Rectal smooth muscle tissue (tissue), 1 donor: Measurements from ENCODE around the gene RNF43.

ENCODE experiments used
- H3K27ac ChIP-seq: one replicate; pipeline ENCODE4 v1.7.0; 2013; ENCODE audit warnings: low read depth, low read length, inconsistent platforms
- H3K27me3 ChIP-seq: one replicate; pipeline ENCODE4 v1.7.0; 2013; ENCODE audit warnings: low read length; ENCODE audit not compliant: control insufficient read depth, insufficient read depth
- H3K36me3 ChIP-seq: one replicate; pipeline ENCODE4 v1.7.0; 2013; ENCODE audit warnings: low read length; ENCODE audit not compliant: control insufficient read depth, insufficient read depth
- H3K4me1 ChIP-seq: one replicate; pipeline ENCODE4 v1.7.0; 2013; ENCODE audit warnings: low read length; ENCODE audit not compliant: control insufficient read depth, insufficient read depth
- H3K4me3 ChIP-seq: one replicate; pipeline ENCODE4 v1.7.0; 2013; ENCODE audit warnings: low read length
- H3K9ac ChIP-seq: one replicate; pipeline ENCODE4 v1.7.0; 2013; ENCODE audit warnings: low read length

The RNF43 gene

GRCh38 chr17:58385359-58385899 is 31.9 kb downstream of the RNF43 start:
- Histone ChIP-seq H3K27ac (no peak overlapping the region), H3K4me3 (no peak overlapping the region), H3K4me1 (no peaks in the 10 kb centered on the region), H3K9ac (no peak overlapping the region), H3K27me3 (no peaks in the 10 kb centered on the region), H3K36me3 (no peaks in the 10 kb centered on the region)

- Histone ChIP-seq H3K36me3 (no peaks in the 10 kb centered on the region), H3K9ac (no peak overlapping the region), H3K27ac (no peak overlapping the region), H3K4me1 (no peaks in the 10 kb centered on the region), H3K4me3 (no peak overlapping the region), H3K27me3 (no peaks in the 10 kb centered on the region)
These were observed 32.4 kb downstream of the RNF43 start for GRCh38 chr17:58384897-58385296.

GRCh38 chr17:58383892-58384462 is 33.4 kb downstream of the RNF43 start:
- Histone ChIP-seq H3K4me1 (no peaks in the 10 kb centered on the region), H3K27ac (no peak overlapping the region)

GRCh38 chr17:58382872-58383242 is 34.5 kb downstream of the RNF43 start:
- Histone ChIP-seq H3K27ac (no peak overlapping the region), H3K4me3 (no peak overlapping the region), H3K36me3 (no peaks in the 10 kb centered on the region), H3K4me1 (no peaks in the 10 kb centered on the region), H3K9ac (no peak overlapping the region), H3K27me3 (no peaks in the 10 kb centered on the region)

More at GRCh38 chr17:58383892-58384462, 33.4 kb downstream of the RNF43 start:
- Histone ChIP-seq H3K36me3 (no peaks in the 10 kb centered on the region), H3K4me3 (no peak overlapping the region), H3K9ac (no peak overlapping the region), H3K27me3 (no peaks in the 10 kb centered on the region)

- Histone ChIP-seq H3K27ac (no peak overlapping the region), H3K9ac (no peak overlapping the region), H3K4me1 (no peaks in the 10 kb centered on the region), H3K36me3 (no peaks in the 10 kb centered on the region), H3K27me3 (no peaks in the 10 kb centered on the region), H3K4me3 (no peak overlapping the region)
These were observed 35.0 kb downstream of the RNF43 start for GRCh38 chr17:58382108-58382871.

GRCh38 chr17:58381124-58382035 is 36.0 kb downstream of the RNF43 start:
- H3K4me1 ChIP-seq: no peaks in the 10 kb centered on the region
- H3K4me3 ChIP-seq: no peak overlapping the region
- H3K27ac ChIP-seq: no peak overlapping the region
- no peaks in the 10 kb centered on the region for H3K27me3 ChIP-seq
- no peak overlapping the region for H3K9ac ChIP-seq
- H3K36me3 ChIP-seq: no peaks in the 10 kb centered on the region

- no peak overlapping the region for H3K9ac ChIP-seq
- H3K36me3 ChIP-seq: no peaks in the 10 kb centered on the region
- H3K4me1 ChIP-seq: no peaks in the 10 kb centered on the region
- no peak overlapping the region for H3K27ac ChIP-seq
- no peak overlapping the region for H3K4me3 ChIP-seq
- no peaks in the 10 kb centered on the region for H3K27me3 ChIP-seq
These were observed 36.9 kb downstream of the RNF43 start for GRCh38 chr17:58380207-58381123.

- H3K4me1 ChIP-seq: no peaks in the 10 kb centered on the region
- no peak overlapping the region for H3K9ac ChIP-seq
- H3K27ac ChIP-seq: no peak overlapping the region
These were observed 37.9 kb downstream of the RNF43 start for GRCh38 chr17:58379511-58379824.

GRCh38 chr17:58378733-58379510 is 38.4 kb downstream of the RNF43 start:
- H3K27me3 ChIP-seq: no peaks in the 10 kb centered on the region
- no peaks in the 10 kb centered on the region for H3K4me1 ChIP-seq
- H3K4me3 ChIP-seq: no peak overlapping the region
- H3K9ac ChIP-seq: no peak overlapping the region
- no peaks in the 10 kb centered on the region for H3K36me3 ChIP-seq
- H3K27ac ChIP-seq: no peak overlapping the region

More at GRCh38 chr17:58379511-58379824, 37.9 kb downstream of the RNF43 start:
- Histone ChIP-seq H3K27me3 (no peaks in the 10 kb centered on the region), H3K36me3 (no peaks in the 10 kb centered on the region), H3K4me3 (no peak overlapping the region)

GRCh38 chr17:58377661-58378060 is 39.7 kb downstream of the RNF43 start:
- Histone ChIP-seq H3K4me3 (no peak overlapping the region), H3K27ac (no peak overlapping the region), H3K9ac (no peak overlapping the region), H3K36me3 (no peaks in the 10 kb centered on the region), H3K27me3 (no peaks in the 10 kb centered on the region), H3K4me1 (no peaks in the 10 kb centered on the region)

- H3K9ac ChIP-seq: no peak overlapping the region
- H3K4me3 ChIP-seq: no peak overlapping the region
- no peak overlapping the region for H3K27ac ChIP-seq
- H3K27me3 ChIP-seq: no peaks in the 10 kb centered on the region
- no peaks in the 10 kb centered on the region for H3K36me3 ChIP-seq
- no peaks in the 10 kb centered on the region for H3K4me1 ChIP-seq
These were observed 40.2 kb downstream of the RNF43 start for GRCh38 chr17:58377093-58377601.
